HG03469 (cell line): ENCODE results near the gene PEMT.

ENCODE experiments used
- ATAC-seq: cut with Tn5 transposase; IDR thresholded peaks from one replicate; pipeline ENCODE4 v1.9.1; 2021; ENCODE audit warnings: mild to moderate bottlenecking, moderate library complexity, moderate number of reproducible peaks; ENCODE audit not compliant: unreplicated experiment

Gene PEMT

GRCh38 chr17:17572010-17572785 lies 19.3 kb downstream of the PEMT start:
- no peak for ATAC-seq

DNA sequence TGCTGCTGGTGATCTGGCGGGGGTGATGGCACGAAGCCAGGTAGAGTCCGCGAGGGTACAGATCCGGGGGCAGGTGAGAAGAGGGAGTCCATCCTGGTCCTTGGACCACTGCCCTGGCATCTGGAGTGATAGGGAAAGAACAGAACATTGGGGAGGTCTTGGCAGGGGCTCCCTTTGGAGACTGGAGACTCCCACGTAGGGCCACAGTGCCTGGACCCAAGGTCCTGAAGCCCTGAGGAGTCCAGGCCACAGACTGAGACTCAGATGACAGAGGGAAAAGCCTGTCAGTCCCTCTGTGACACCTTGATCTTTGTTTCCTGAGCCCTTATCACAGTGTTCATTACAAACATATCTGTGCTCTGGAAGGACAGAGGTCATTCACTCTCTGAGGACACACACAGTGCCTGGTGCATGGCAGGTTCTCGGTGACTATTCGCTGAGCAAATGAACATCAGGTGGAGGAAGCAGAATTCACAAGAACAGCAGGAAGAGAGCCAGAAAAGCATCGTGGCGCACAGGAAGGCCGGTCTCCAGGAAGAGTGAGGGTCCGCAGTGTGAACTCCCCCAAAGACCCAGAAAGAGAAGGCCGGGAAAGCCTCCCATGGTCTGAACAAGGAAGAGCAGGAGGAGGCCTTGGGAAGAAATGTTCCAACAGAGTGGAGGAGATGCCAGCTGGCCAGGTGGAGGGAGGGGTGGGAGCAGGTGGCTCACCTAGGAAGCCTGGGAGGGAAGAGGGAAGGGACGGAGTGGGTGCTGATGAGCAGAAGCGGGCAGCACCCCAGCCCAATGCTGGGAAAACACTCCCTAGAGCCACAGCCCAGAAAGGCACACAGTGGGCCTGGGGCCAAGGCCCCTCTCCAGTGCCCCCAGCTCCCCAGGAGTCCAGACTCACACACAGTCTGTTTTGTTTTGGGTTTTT lies 20.5 kb downstream of the PEMT start:
- ATAC-seq: no peak

GRCh38 chr17:17570140-17570797 lies 21.2 kb downstream of the PEMT start:
- no peak for ATAC-seq

DNA sequence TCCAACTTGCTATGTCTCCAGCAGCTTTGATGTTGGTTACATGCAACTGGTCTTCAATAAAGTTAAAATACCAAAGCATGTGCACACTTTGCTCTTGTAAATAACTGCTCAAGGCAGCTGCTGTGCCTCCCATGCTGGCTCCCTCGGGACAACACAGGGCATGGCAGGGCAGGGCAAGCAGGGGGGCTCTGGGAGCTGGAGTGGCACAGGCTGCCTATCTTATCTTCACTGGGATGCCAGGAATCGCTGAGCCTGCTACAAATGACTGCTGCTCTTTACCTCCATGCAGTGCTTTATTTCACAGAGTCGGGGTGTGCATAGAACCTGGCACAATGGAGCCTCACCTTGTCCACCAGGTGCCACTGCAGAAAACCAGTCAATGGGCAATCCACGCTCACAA lies 21.8 kb downstream of the PEMT start:
- ATAC-seq: no peak

- no peak for ATAC-seq
Observed at GRCh38 chr17:17568772-17569195, 22.7 kb downstream of the PEMT start.

GRCh38 chr17:17567631-17568030 lies 23.9 kb downstream of the PEMT start:
- no peak for ATAC-seq

DNA sequence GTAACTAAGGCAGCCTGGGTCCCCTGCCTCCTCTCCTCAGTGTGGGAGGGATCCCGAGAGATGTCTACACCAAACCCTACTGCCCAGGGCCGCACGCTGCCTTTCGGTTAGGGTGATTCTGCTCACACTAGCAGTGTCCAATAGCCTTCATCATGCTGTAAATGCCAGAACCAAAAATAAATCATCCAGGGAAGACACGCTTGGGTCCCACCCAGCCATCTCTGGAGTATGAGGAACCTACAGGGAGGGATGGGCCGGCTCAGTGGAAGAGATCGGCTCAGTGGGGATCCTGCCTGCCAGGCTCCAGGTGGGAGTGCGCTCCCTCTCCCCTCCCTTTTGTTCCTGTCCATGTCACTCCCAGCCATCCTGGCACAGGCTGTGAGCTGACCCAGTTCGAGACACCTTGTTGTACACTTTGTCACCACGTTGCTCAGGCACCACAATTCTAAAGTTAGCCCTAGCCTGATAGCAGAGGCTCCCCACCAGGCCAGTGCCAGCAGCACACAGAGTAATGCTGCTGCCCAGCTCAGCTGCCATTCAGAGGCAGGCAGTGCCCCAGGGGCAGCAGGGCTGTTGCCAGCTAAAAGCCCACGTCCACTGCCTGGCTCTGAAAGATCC lies 24.5 kb downstream of the PEMT start:
- ATAC-seq: no peak

- no peak for ATAC-seq
Observed at GRCh38 chr17:17565471-17566339, 25.8 kb downstream of the PEMT start.

DNA sequence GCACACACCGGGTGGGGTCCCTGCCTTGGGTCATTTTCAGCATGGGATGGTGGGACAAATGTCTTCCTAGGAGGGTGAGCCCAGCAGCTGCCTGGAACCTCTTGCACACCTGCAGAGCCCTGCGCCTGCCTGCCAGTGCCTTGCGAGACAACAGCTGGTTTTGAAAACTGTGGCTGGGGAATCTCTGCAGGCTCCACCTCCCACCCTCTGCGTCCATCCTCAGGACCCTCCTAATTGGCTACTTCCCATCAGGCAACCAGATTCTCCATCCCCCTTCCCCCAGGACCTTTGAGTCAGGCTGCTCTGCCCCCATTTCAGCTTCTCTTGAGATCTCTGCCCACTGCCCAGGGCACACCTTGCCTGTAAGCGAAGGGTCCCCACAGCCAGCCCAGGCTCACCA lies 26.6 kb downstream of the PEMT start:
- no peak for ATAC-seq

DNA sequence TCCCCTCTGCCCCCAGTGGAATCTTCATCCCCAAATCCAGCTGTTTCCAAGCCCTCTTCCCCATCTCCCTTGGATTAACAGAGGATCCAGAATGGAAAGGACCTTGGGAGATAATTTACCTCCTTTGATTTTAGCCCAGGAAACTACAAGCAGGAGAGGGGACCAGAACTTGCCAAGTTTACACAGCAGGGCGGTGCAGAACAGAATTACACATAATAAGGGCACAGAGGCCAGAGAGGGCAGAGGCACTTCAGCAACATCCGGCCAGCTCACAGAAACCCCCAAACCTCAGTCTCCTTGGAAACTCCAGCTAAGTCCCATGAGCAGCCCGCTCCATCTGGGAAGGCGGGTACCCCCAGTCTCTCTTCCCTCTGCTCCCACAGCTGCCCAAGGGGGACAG lies 27.2 kb downstream of the PEMT start:
- ATAC-seq: no peak

DNA sequence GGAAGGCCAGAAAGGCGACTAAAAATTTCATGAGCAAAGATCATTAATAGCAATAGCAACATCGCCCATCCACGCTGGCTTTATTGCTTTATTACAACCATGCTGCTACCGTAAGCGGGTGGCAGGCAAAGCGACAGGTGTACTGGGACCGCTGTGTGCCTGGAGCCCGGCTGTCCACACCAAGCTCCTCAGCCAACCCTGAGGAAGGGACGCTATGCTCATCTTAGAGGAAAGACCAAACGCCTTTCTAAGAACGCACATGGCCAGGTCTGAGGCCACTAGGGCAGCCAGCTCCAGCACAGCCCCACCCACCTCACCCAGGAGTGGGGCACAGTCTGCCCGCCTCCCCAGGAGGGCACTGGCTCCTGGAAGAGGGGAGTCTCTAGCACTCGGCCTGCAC lies 28.0 kb downstream of the PEMT start:
- no peak for ATAC-seq

DNA sequence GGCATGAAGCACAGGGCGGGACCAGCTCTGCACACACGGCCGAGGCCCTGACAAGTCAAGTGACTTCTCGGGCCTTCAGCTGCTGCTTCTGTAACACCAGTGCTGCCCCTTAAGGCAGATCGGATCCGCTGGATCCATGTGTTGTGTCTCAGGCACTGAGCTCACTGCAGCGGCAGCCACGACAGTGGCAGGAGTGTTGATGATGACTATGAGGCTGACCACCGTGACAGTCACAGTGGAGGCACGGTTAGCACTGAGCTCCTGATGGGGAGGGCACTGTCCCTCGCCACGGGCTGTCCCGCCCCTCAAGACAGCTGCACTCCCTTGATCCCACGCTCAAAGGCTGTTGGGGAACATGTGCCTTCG lies 29.4 kb downstream of the PEMT start:
- no peak for ATAC-seq

GRCh38 chr17:17561408-17562145 lies 29.9 kb downstream of the PEMT start:
- no peak for ATAC-seq

- ATAC-seq: no peak
Observed at GRCh38 chr17:17560975-17561374, 30.5 kb downstream of the PEMT start.

- ATAC-seq: no peak
Observed at GRCh38 chr17:17560167-17560566, 31.3 kb downstream of the PEMT start.

DNA sequence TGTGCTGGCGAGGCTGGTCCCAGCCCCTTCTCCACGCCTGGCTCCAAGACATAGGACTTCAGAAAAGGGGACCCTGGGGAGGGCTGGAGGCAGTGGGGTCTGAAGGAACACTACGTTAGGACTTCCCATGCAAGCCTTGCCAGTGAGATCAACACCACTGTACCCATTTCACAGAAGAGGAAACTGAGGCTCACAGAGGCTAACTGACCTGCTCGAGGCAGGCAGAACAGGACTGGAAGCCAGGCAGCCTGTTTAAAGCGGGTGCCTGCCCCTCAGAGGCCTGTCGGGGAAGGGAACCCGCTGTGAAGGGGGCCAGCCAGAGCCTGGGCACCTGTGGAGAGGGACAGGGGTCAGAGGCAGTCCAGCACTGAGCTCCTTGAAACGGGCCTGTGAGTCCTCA lies 32.3 kb downstream of the PEMT start:
- ATAC-seq: no peak

DNA sequence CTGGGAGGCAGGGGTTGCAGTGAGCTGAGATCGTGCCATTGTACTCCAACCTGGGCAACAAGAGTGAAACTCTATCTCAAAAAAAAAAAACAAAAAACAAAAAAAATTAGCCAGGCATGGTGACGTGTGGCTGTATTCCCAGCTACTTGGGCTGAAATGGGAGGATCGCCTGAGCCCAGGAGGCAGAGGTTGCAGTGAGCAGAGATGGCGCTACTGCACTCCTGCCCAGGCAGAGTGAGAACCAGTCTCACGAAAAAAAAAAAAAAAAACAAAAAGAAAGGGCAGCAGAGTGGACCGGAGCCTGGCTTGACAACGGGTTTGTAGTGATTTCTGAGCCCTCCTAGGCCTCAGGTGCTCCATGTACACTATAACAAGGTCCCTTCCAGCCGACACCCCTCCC lies 33.1 kb downstream of the PEMT start:
- no peak for ATAC-seq

GRCh38 chr17:17557796-17558195 lies 33.7 kb downstream of the PEMT start:
- ATAC-seq: no peak

GRCh38 chr17:17556671-17557070 lies 34.8 kb downstream of the PEMT start:
- no peak for ATAC-seq

GRCh38 chr17:17555906-17556305 lies 35.6 kb downstream of the PEMT start:
- no peak for ATAC-seq
